ENCODE measurements around the gene KRTAP10-3.
"Not testable (repeated sequence)": the region's sequence is repeated elsewhere in the genome, so short reads cannot be mapped to it uniquely, and the experiment has no call there.

KRTAP10-3 gene

DNA sequence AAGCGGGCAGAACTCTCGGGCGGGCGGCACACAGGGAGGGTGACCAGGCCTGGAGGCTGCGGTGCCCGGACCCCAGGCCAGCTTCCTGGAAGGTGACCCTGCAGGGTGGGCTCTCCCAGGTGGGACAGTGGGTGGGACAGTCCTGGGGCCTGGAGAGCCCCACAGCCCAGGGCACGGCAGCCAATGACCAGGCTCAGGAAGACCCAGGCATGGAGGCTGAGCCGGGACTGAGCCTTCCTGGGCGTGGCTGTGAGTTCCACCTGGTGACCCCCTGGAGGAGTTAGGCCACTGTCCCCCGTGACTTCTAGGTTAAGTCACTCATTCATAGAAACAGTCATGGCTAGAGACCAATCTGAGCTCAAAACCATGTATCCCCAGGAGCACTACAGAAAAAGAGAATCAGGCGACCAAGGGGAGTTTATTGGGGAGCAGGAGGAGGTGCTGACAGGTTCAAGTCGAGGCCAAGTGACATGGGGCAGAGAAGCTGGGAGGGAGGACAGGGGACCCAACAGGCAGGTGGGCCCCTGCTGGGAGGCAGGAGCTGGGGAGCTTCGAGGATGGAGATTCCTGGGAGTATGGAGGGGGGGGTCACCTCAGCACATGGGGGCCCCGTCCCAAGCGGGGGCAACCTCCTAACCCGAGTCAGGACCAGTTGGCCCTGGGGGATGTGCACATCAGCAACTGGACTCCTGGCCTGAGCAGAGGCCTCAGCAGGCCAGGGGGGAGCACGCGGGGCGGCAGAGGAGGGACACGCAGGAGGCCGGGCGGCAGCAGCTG, 20.6 kb upstream of the KRTAP10-3 start:
- TF ChIP-seq GATA2 (IDR thresholded peaks at IDR 0.05; ENCODE audit: low read depth, low read length) (no peak), GATA3 (IDR thresholded peaks at IDR 0.05; ENCODE audit: low read depth, low read length) (no peak)

DNA sequence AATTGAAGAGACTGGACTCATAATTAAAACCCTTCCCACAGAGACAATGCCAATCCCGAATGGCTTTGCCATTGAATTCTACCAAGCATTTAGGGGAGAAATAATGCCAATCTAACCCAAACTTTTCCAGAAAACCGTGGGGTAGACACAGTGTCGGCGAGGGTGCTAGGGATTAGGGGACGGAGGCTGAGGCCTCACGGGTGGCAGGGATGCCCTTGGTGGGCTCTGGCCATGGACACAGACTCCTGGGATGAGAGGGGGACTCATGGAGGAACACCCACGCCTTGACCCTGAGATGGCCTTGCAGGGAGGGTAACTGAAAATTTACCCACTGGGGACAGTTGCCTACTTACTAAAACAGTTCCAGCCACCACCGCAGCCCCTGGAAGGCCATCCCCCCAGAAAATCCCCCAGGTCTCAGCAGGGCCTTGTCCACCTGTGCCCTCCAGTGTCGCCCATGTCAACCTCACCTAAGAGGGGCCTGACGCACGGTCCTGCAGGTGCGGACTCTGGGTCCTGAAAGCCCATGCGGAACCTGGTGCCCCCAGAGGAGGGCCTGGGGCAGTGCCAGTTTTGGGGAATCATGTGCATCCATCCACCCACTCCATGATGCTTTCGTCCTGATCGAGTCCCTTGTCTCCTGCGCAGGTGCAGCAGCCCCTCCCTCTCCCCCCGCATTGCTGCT, 19.9 kb upstream of the KRTAP10-3 start:
- TF ChIP-seq GATA2 (IDR thresholded peaks at IDR 0.05; ENCODE audit: low read depth, low read length) (no peak), GATA3 (IDR thresholded peaks at IDR 0.05; ENCODE audit: low read depth, low read length) (no peak)

DNA sequence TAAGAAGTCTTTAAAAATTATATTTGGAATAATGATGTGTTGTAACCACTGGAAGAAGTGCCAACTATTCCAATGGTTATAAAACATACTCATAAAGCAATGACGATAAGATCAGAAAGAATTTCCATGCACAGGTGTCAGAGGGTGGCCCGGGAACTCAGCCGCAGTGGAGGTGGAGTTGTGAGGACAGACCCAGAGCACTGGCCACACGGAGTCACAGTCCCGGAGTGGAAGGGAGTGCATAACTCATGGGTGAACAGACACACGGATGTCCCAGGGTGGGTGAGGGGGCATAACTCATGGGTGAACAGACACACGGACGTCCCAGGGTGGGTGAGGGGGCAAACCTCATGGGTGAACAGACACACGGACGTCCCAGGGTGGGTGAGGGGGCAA, 17.4 kb upstream of the KRTAP10-3 start:
- no peak for TF ChIP-seq GATA2 (IDR thresholded peaks at IDR 0.05; ENCODE audit: low read depth, low read length)
- TF ChIP-seq GATA3 (IDR thresholded peaks at IDR 0.05; ENCODE audit: low read depth, low read length), result no peak

- TF ChIP-seq GATA2 (IDR thresholded peaks at IDR 0.05; ENCODE audit: low read depth, low read length) (no peak), GATA3 (IDR thresholded peaks at IDR 0.05; ENCODE audit: low read depth, low read length) (no peak)
These were observed 16.9 kb upstream of the KRTAP10-3 start for GRCh38 chr21:44575307-44576024.

GRCh38 chr21:44574457-44575306, 16.1 kb upstream of the KRTAP10-3 start:
- TF ChIP-seq GATA3 (IDR thresholded peaks at IDR 0.05; ENCODE audit: low read depth, low read length), result no peak
- no peak for TF ChIP-seq GATA2 (IDR thresholded peaks at IDR 0.05; ENCODE audit: low read depth, low read length)

DNA sequence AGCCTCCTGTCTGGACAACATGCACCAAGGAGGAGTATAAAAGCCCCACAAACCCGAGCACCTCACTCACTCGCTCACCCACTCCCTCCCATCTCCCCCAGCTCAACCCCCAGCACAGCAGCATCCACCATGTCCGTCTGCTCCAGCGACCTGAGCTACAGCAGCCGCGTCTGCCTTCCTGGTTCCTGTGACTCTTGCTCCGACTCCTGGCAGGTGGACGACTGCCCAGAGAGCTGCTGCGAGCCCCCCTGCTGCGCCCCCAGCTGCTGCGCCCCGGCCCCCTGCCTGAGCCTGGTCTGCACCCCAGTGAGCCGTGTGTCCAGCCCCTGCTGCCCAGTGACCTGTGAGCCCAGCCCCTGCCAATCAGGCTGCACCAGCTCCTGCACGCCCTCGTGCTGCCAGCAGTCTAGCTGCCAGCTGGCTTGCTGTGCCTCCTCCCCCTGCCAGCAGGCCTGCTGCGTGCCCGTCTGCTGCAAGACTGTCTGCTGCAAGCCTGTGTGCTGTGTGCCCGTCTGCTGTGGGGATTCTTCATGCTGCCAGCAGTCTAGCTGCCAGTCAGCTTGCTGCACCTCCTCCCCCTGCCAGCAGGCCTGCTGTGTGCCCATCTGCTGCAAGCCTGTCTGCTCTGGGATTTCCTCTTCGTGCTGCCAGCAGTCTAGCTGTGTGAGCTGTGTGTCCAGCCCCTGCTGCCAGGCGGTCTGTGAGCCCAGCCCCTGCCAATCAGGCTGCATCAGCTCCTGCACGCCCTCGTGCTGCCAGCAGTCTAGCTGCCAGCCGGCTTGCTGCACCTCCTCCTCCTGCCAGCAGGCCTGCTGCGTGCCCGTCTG, 15.2 kb upstream of the KRTAP10-3 start, which contains the start of gene KRTAP10-4:
Gene KRTAP10-4 (plus strand): TSS at position 100 of the 827 bp plus-strand sequence. CDS start 30 bp downstream, at position 130.
- TF ChIP-seq GATA2, GATA3 (IDR thresholded peaks at IDR 0.05; ENCODE audit: low read depth, low read length): not testable (repeated sequence)

- no peak for TF ChIP-seq GATA2 (IDR thresholded peaks at IDR 0.05; ENCODE audit: low read depth, low read length)
These were observed 14.5 kb upstream of the KRTAP10-3 start for GRCh38 chr21:44572959-44573583.

GRCh38 chr21:44571844-44572782, 13.5 kb upstream of the KRTAP10-3 start:
- no peak for TF ChIP-seq GATA3 (IDR thresholded peaks at IDR 0.05; ENCODE audit: low read depth, low read length)
- TF ChIP-seq GATA2 (IDR thresholded peaks at IDR 0.05; ENCODE audit: low read depth, low read length), result no peak

GRCh38 chr21:44571296-44571695, 12.7 kb upstream of the KRTAP10-3 start:
- TF ChIP-seq GATA2 (IDR thresholded peaks at IDR 0.05; ENCODE audit: low read depth, low read length) (no peak), GATA3 (IDR thresholded peaks at IDR 0.05; ENCODE audit: low read depth, low read length) (no peak)

- no peak for TF ChIP-seq GATA3 (IDR thresholded peaks at IDR 0.05; ENCODE audit: low read depth, low read length)
- TF ChIP-seq GATA2 (IDR thresholded peaks at IDR 0.05; ENCODE audit: low read depth, low read length), result no peak
These were observed 11.4 kb upstream of the KRTAP10-3 start for GRCh38 chr21:44569861-44570517.
